HG03103 (cell line): ENCODE measurements around the gene CPSF3.

ENCODE experiments used
- ATAC-seq: cut with Tn5 transposase; IDR thresholded peaks from one replicate; pipeline ENCODE4 v1.9.1; 2021; ENCODE audit warnings: low read depth; ENCODE audit not compliant: unreplicated experiment

CPSF3 gene

DNA sequence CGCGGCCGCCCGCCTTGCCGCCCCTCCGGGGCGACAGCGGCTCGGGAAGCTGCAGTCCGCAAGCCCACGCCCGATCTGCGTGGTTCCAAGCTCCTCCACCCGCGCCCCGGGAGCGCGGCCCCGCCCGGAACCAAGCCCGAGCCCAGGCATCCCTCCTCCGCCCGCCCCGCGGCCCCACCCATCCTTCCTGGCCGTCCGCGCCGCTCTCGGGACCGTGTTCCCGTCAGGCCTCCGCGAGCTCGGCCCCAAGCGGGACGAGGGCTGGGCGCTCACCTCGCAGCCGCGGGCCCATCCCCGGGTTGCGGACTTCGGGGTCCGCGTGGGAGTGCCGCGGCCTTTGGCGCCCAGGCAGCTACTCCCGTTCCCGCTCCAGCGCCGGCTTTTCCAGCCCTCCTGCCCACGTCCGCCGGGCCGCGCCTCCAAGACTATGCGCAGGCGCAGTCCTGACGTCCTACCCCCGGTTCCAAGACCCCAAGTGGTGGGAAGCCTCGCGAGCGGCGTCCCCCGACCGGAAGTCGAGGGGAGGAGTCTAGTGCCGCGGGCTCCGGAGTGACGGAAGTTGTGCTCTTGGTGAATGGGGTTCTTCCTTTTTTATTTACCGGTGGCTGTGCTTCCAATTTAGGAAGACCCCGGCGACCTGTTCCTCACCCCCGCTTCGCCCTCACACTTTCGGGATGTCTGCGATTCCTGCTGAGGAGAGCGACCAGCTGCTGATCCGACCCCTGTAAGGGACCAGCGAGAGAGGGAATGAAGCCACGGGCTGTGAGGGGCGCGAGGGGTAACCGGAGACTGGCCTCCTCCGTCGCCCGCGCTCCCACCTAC lies at the start of gene CPSF3, which contains the start of gene ITGB1BP1:
Gene CPSF3 (plus strand): TSS at position 555 of the 822 bp plus-strand sequence. CDS start 120 bp downstream, at position 675.
Gene ITGB1BP1 (minus strand): TSS at position 429 of the 822 bp plus-strand sequence. CDS start 4,831 bp downstream, outside the sequence.
- peak; percentile 81 for ATAC-seq

DNA sequence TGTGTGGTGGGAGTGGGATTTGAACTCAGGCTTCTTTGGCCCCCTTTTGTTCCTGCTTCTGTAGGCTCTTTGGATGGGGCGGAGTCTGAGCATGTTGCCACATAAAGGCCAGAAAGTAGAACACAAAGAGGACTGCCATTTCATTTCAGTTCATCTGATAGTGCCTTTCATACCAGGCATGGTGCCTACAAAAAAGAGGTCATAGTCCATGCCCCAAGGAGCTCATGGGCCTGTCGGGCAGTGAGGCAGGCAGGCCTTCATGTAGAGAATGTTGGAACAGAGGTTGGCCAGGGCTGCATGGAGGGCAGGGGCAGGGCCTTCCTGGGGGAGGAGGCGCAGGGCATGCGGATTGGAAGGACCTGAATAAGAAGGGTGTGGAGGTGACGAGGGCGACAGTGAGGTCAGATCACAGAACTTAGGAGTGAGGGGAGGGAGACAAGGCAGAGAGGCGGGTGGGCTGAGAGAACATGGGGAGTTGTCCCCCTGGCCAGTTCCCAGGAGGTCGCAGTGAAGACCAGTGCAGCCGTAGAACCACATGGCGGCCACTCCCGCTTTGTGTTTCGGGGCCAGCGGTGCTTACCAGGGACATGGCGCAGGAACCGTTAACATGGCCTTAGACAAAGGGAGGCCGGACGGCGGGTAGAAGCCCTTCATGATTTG lies 49.3 kb upstream of the CPSF3 start:
- ATAC-seq = no peak

DNA sequence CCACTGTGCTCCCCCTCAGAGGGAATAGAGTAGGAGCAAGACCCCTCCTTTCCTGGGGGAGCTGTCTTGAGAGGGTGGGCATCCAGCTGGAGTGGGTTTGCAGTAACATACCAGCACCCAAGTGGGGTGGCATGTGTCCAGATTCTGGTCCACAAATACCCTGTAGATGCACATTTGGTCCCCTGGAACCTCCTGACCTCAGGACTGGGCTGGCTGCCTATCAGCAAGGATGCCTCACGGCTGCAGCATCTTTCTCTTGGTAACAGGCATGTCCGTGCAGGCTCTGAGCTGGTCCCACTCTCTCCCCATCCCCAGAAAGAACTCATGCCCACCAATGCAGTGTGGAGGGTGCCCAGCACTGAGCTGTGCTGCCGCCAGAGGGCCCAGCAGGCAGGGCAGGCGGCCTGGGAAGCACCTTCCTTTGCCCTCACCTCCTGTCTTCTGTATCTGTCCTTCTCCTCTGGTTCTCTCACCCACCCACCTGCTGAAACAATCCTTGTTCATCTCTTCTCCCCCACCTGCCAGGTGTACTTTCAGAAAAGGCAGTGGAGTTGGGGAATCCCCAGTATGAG lies 47.5 kb upstream of the CPSF3 start:
- ATAC-seq = no peak

DNA sequence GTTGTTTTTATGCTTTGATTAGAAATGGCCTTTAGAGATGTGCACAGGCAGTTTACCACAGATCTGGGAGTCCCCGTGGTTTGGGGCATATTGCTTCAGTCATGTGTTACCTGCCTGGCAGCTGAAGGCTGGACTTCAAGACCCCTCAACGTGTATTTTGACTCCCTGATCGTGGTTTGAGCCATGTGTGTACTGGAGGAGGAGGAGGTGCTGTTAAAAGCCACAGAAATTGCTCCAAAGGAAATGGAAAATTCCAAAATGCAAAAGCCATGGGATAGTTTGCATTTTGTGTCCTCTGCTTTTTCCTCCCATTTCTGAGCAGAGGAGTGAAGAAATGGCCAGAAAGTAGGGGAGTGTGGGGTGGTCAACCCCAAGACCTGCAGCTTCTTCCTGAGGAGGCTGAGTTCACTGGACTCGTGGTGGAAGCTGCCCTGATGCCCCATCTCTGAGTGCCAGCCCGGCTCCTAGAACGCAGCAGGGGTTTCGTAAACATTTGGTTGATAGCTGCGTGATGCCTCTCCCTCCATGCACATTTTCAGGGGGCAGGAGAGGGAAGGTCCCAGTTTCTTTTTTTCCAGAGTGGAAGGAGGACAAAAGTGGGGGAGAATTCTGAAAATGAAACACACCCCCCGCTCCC lies 45.9 kb upstream of the CPSF3 start:
- ATAC-seq = no peak

GRCh38 chr2:9378433-9379390 lies 44.7 kb upstream of the CPSF3 start:
- ATAC-seq = no peak

DNA sequence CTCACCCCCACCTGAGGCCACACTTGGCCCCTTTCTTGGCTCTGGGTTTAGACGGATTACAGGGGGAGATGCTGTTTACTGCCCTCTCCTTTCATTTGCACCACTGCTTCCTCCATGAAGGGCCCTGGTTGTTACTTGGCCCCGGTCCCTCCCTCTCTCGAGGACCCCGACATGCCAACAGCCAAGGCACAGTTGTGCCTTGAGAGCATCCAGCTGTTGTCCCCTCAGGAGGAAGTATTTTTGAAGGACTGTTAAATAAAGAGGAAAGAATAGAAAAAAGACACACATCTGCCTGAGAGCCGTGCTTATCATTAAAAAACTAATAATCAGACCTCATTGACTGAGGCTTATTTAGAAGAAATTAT lies 44.1 kb upstream of the CPSF3 start:
- no peak for ATAC-seq

- ATAC-seq = no peak
Measured at GRCh38 chr2:9380702-9381628, 42.5 kb upstream of the CPSF3 start.

GRCh38 chr2:9382604-9383235 lies 40.7 kb upstream of the CPSF3 start:
- ATAC-seq = no peak

DNA sequence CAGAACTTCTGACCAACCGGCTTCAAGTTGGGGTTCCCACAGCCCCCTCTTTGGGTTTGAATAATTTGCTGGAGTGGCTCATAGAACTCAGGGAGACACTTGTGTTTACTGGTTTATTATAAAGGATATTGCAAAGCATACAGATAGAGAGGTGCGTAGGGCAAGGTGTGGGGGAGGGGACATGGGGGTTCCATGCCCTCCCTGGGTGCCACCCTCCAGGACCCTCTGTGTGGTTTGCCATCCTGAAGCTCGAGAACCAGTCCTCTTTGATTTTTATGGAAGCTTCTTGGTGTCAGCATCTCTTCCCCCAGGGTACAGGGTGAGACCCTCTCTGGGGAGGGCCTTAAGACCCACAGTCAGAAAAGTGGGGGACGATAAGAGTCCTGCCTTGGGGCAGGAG lies 38.9 kb upstream of the CPSF3 start:
- ATAC-seq = no peak

GRCh38 chr2:9385841-9386240 lies 37.6 kb upstream of the CPSF3 start:
- ATAC-seq = no peak

GRCh38 chr2:9388199-9388681 lies 35.2 kb upstream of the CPSF3 start:
- ATAC-seq = no peak

DNA sequence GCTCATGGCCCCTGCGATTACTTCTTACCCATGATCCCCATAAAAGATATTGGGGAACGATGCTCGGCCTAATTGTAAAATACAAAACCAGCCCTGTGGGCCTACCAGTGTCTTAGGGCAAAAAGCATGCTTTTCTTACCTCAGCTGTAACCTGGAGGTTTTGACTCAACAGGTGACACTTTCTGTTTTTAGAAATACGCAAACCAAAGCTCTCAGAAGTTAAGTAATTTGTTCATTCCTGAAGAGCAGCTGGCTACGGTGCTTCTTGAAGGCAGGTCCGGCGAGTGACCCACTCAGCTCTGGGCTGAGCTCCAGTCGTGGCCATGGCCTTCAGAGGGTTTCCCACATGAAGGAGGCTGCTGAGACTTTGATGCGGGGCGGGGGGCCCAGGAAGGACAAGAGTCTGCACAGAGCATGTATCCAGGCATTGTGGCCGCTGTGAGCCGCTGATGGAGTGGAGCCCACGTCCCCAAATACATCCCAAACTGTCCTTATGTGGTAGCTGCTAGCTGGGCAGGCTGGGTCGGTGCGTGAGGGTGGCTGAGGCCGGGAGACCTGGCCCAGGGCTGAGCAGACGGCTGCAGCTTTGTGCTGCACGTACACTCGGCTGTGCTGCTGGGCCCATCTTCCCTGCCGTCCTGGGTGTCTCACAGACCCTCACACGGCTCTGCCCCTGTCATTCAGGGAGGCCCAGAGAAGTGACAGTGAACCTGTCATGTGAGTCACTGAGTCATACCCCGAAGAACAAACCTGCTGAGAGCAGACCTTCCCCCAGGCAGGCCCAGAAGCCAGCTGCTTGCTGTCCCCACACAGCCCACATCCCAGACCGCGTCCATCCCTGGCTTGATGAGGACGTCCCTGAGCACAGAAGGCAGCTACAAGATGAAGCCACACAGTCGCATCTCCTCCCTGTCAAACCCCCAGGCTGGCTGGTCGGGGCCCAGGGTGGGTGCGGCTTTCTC lies 34.2 kb upstream of the CPSF3 start:
- no peak for ATAC-seq

DNA sequence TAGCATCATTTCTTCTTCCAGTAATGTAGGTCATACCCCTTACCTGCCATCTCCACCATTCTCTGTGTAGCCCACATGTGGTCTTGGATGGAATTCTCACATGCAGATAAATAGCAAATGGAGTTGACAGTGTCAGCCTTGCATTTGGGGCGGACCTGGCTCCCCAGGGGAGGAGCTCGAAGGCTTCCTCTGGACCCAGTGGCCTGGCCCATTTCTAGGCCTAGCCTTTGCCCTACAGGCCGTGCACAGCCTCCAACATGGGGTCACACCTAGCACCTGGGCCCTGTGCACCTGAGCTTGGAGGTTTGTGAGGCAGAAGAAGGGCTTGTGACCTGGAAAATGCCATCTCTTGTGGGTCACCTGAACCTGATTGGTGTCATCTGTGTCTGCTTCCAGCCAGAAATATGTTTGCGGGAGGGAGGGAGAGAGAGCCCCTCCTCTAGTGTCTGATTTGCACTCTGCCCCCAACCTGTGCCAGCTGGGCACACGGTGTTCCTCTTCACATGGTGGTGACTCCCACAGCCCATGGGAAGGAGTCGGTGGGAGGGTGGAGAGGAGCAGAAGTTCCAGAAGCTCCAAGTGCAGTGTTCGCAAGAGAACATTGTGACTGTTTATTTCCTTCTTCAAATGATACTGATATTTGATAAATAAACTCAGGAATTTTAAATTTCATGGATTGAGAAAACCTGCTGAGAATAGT lies 33.2 kb upstream of the CPSF3 start:
- no peak for ATAC-seq

DNA sequence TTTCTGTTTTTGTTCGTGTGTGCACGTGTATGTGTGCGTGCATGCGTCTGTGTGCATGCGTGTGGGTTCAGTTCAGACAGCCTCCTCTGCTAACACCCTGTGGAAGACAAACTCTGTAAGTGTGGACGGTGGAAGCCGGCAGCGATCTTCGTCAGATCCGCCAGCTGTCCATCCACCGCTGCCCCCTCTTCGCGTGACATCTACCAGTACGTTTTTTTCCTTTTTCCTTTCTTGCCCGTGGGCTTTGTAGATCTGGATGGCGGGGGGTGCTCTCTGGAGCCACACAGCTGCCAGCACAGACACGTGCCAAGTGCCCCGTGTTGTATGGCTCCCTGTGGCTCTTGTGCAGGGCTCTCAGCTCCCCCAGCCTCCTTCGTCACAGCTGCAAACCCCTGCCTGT lies 32.5 kb upstream of the CPSF3 start:
- ATAC-seq = no peak

DNA sequence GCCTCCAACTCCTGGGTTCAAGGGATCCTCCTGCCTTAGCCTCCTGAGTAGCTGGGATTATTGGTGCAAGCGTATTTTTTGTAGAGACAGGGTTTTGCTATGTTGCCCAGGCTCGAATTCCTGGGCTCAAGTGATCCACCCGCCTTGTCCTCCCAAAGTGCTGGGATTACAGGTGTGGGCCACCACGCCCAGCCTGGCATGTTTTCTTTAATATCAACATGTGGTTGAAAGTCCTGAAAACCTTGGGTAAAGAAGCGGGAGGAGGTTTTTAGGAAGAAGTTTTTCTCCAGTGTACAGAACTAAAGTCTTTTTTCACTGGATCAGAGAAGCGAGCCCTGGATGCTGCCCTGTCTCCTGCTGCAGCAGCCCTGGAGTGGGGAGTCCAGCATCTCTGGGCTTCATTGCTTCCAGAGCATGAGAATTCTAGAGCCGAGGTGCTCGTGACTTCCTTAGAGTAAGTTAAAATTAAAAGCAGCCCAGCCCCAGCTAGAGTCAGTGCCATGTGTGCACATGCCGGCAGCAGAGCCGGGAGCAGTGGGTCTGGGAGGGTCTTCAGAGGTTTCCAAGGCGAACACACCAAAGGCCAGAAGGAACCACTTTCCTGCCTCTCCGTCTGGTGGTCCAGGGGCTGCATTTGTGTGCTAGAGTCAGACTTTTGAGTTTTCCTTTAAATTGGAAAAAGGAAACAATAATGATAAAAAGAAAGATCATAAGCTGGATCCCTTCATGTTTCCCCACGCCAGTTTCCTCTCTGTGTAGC lies 31.3 kb upstream of the CPSF3 start:
- ATAC-seq = no peak
